GM18951 (cell line): ENCODE results near the gene DGKE.

Experiments
- POLR2A ChIP-seq: IDR thresholded peaks from 4 replicates; pipeline ENCODE4 v1.6.1; 2011; ENCODE audit warnings: mild to moderate bottlenecking; ENCODE audit not compliant: insufficient read length, insufficient read depth; ENCODE audit errors: extremely low read depth
- in situ Hi-C: fragments of 300-500 bp; cut with MboI; formaldehyde crosslinking; loops from one replicate; pipeline ENCODE4 v1.12.0; 2022; ENCODE audit warnings: low sequenced_read_pairs, mixed read lengths, inconsistent platforms; ENCODE audit not compliant: unreplicated experiment

DGKE gene

GRCh38 chr17:56806949-56807348, 27.0 kb upstream of the DGKE start:
- TF ChIP-seq POLR2A, result no peak
- in situ Hi-C loops, result no loop called here

GRCh38 chr17:56807723-56808122, 26.2 kb upstream of the DGKE start:
- TF ChIP-seq POLR2A, result no peak
- in situ Hi-C loops, result no loop called here

GRCh38 chr17:56808503-56808902, 25.4 kb upstream of the DGKE start:
- TF ChIP-seq POLR2A, result no peak
- in situ Hi-C loops, result no loop called here

GRCh38 chr17:56809106-56809819, 24.7 kb upstream of the DGKE start:
- no peak for TF ChIP-seq POLR2A
- in situ Hi-C loops, result no loop called here

GRCh38 chr17:56809820-56810179, 24.2 kb upstream of the DGKE start:
- in situ Hi-C loops, result no loop called here
- TF ChIP-seq POLR2A, result no peak

GRCh38 chr17:56810343-56810742, 23.6 kb upstream of the DGKE start:
- TF ChIP-seq POLR2A, result no peak
- in situ Hi-C loops, result no loop called here

- no peak for TF ChIP-seq POLR2A
- in situ Hi-C loops, result no loop called here
Measured at GRCh38 chr17:56810891-56811775, 22.8 kb upstream of the DGKE start.

- no peak for TF ChIP-seq POLR2A
- in situ Hi-C loops, result no loop called here
Measured at GRCh38 chr17:56812901-56813388, 21.0 kb upstream of the DGKE start.

- TF ChIP-seq POLR2A, result no peak
- in situ Hi-C loops, result loop anchor here (5.0 kb wide), 1 partner anchor 122 kb away; no protein-coding TSS in a partner anchor
Measured at GRCh38 chr17:56815711-56816110, 18.2 kb upstream of the DGKE start.

- in situ Hi-C loops, result loop anchor here (5.0 kb wide), 1 partner anchor 120 kb away; no protein-coding TSS in a partner anchor
- TF ChIP-seq POLR2A, result no peak
Measured at GRCh38 chr17:56817066-56817465, 16.9 kb upstream of the DGKE start.

- in situ Hi-C loops, result loop anchor here (5.0 kb wide), 1 partner anchor 118 kb away; no protein-coding TSS in a partner anchor
Measured at GRCh38 chr17:56819030-56819429, 14.9 kb upstream of the DGKE start.

GRCh38 chr17:56819431-56820145, 14.4 kb upstream of the DGKE start:
- no peak for TF ChIP-seq POLR2A
- in situ Hi-C loops, result loop anchor here (5.0 kb wide), 1 partner anchor 118 kb away; no protein-coding TSS in a partner anchor

More at GRCh38 chr17:56819030-56819429, 14.9 kb upstream of the DGKE start:
- TF ChIP-seq POLR2A, result no peak

- in situ Hi-C loops, result no loop called here
Measured at GRCh38 chr17:56820207-56820606, 13.7 kb upstream of the DGKE start.

GRCh38 chr17:56821847-56822534, 12.0 kb upstream of the DGKE start:
- in situ Hi-C loops, result no loop called here

More at GRCh38 chr17:56820207-56820606, 13.7 kb upstream of the DGKE start:
- no peak for TF ChIP-seq POLR2A

More at GRCh38 chr17:56821847-56822534, 12.0 kb upstream of the DGKE start:
- TF ChIP-seq POLR2A, result no peak
